ENCODE measurements around the gene FOXO1.
"Not testable (repeated sequence)": the region's sequence is repeated elsewhere in the genome, so short reads cannot be mapped to it uniquely, and the experiment has no call there.

Gene FOXO1

DNA sequence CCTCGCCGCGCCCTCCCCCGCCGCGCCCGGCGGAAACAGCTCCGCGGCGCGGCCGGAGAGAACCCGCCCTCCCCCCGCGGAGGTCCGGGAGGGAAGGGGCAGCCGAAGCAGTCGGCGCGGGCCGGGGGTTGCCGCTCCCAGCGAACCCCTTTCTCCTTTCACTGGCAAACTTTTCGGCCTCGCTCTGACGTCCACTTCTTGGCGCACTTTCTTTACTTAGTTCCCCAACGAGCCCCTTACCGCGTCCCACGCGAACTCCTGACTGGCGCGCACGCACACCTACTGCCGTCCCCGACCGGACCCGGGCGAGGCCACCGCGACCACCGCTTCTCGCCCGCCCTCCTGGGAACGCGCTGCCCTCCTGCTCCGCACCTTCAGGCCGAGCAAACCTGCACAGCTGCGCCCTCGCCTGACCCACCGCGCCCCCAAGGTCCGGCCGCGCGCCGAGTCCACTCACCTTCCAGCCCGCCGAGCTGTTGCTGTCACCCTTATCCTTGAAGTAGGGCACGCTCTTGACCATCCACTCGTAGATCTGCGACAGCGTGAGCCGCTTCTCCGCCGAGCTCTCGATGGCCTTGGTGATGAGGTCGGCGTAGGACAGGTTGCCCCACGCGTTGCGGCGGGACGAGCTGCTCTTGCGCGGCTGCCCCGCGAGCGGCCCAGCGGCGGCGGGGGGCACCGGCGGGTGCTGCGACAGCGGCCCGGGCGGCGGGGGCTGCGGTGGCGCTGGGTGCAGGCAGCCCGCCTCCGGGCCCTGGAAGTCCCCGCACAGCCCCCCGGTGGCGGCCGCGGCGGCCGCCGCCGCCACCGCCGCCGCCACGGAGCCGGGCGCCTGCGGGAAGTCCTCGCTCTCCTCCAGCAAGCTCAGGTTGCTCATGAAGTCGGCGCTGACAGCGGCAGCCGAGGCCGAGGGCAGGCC is 1.1 kb downstream of the FOXO1 start:
- no peak for DNase-seq

DNA sequence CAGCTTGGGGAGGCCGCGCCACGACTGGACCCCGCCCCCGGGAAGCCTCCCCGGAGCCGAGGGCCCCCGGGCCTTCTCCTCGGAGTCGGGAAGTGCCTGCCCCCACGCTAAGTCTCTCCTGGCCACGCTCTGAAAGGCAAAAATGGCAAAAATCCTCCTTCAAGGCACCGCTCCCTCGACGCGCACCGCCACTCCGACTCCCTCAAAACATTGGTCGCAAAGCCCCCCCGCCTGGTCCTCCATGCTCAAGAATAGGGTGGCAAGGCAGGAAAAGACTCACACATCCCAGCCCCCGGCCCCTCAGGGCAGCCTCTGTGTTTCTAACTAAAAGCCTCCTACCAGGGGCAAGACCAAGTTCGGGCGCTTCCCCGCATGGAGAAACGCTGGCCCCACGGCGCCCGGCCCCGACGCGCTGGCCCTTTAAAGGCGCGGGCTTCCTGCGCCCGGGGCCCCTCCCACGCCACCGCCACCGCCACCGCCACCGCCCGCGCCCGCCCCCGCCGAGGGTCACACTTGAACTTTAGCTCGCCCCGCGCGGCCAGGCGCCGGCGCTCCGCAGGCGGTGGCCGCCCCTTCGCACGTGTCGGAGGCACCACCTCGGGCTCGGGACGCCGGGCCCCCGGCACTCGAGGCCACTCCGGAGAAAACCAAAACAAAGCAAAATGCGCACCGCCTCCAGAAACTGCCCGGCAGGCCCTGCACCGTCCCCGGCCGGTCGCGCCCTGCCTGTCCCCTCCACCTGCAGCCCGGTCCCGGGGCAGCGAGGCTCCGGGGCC is 1.9 kb downstream of the FOXO1 start:
- no peak for DNase-seq

DNA sequence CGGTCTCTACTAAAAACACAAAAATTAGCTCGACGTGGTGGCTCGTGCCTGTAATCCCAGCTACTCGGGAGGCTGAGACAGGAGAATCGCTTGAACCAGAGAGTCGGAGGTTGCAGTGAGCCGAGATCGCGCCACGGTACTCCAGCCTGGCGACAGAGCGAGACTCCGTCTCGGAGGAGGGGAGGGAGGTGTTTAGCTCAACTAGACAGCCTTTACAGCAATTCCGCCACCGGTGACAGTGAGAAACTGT is 2.4 kb downstream of the FOXO1 start:
- DNase-seq: not testable (repeated sequence)

DNA sequence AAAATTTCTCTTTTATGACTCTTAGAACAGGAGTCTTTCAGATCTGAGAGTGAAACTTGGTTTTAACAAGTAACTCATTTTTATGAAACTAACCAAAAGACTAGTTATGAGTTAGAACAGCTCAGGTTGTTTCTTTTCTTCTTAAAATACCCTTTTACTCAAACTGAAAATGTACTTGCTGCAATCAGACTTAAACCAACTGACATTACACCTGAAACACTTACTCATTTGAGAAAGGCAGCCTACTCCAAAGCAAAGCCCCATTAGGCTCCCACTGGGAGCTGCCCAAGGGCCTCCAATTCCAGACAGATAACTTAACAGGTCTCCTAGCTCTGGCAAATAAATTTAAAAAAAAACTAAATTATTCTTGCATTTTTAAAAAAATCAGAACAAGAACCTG is 3.6 kb downstream of the FOXO1 start:
- DNase-seq: no peak

GRCh38 chr13:40661875-40662665 is 4.4 kb downstream of the FOXO1 start:
- DNase-seq: no peak

DNA sequence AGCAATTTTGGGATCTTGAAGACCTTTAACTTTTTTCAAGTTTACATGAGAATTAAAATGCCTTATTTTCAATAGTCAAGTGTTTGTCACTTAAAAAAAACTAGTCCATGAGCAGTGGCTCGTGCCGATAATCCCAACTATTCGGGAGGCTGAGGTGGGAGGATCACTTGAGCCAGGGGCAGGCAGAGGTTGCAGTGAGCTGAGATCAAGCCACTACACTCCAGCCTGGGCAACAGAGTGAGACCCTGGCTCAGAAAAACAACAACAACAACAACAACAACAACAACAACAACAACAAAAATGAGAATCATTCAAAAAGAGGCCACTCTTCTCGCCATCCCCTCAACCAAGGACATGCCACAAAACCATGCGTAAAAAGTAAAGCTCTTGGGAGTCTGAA is 5.7 kb downstream of the FOXO1 start:
- DNase-seq: no peak

DNA sequence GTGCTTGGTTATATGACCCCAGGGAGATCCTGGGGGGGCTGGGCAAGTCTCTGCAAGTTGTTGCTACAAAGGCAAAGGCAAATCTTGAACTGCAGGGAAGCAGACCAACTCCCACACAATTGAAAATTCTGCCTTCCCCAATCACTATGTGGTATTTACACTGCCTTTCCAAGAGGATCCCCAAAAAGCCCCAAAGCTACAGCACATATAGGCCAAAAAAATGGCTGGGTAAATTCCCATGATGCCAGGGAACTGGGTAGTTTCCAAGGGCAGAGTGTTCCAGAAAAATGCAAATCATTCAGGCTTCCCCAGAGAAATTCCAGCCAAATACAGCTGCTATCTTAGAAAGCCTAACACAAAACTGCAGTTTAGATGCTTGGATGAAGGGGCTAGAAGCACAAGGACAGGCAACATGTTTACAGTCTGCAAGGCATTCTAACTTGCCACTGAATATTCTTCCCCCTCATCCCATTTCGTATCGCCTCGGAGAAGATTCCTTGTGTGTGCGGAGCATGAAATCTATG is 6.2 kb downstream of the FOXO1 start:
- DNase-seq: no peak

- no peak for DNase-seq
Observed at GRCh38 chr13:40657951-40658350, 8.5 kb downstream of the FOXO1 start.

DNA sequence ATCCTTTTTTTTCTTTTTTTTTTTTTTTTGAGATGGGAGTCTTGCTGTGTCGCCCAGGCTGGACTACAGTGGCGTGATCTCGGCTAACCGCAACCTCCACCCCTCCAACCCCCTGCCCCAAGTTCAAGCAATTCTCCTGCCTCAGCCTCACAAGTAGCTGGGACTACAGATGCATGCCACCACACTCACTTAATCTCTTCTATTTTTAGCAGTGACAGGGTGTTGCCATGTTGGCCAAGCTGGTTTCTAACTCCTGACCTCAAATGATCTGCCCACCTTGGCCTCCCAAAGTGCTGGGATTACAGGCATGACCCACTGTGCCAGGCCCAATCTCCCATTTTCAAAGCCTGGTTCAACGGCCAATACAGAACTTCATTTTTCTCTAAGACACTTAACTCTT is 9.1 kb downstream of the FOXO1 start:
- no peak for DNase-seq

- DNase-seq: no peak
Observed at GRCh38 chr13:40656358-40656757, 10.1 kb downstream of the FOXO1 start.

DNA sequence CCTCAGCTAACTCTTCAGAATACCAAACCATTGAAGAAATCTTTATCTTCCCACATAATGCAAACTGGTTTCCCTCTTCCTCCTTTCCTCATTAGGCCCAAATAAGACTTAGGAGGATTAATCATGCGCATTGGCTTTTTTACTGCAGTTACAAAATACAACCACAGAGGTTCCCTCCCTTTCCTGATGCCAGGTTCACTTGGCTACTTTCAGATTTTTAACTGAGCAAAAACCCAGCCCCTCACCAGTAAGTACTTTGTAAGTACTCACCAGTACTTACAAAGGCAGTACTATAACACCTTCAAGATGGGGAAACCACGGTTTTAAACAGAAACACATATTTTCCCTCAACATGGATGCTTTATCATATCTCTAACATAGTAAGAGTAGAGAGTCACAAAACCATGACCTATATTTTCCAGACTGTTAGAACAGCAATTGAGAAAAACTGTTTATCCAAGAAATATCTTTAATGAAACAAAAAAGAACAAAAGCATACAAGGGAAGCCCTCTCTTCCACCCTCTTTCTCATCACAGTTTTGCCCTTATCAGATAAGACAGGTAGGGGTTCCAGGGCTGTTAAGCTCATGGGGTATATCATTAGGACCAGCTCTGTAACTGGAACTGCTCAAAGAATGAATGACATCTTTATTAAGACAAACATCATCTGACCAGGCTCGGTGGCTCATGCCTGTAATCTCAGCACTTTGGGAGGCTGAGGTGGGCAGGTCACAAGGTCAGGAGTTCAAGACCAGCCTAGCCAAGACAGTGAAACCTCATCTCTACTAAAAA is 12.7 kb downstream of the FOXO1 start:
- DNase-seq: no peak

DNA sequence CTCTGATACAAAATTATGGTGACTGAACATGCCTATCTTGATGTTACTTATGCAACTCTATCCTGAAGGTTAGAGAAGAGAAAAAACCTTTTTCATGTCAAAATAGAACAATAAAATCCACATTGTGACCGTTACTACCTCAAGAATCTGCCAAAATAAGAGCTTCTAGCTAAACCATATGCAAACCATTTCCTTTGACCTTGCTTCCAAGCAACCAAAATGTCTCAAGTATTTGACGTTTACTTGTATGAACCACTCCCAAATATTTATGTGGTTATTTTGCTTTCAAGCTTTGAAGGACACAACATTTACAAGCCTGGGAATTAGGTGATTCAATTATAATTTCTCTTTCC is 13.9 kb downstream of the FOXO1 start:
- DNase-seq: no peak

GRCh38 chr13:40651866-40652587 is 14.4 kb downstream of the FOXO1 start:
- no peak for DNase-seq

GRCh38 chr13:40648841-40649240 is 17.6 kb downstream of the FOXO1 start:
- no peak for DNase-seq

DNA sequence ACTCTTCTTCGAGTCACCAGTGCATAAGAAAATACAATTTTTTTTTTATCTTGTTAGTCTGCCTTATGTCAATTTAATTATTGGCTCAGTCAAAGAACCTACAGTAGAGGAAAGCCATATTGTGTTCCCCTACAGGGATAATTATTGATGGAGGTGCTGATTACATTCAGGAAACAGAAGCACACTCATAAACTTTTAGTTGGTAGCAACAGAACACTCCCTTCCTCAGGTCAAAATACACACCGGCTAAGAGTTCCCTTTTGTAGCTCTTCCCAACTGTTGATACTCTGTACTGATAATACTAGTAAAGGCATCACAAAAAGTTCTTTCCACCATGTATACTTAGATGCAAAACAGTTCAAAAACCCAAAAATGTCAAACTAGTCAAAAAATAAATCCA is 18.4 kb downstream of the FOXO1 start:
- no peak for DNase-seq

DNA sequence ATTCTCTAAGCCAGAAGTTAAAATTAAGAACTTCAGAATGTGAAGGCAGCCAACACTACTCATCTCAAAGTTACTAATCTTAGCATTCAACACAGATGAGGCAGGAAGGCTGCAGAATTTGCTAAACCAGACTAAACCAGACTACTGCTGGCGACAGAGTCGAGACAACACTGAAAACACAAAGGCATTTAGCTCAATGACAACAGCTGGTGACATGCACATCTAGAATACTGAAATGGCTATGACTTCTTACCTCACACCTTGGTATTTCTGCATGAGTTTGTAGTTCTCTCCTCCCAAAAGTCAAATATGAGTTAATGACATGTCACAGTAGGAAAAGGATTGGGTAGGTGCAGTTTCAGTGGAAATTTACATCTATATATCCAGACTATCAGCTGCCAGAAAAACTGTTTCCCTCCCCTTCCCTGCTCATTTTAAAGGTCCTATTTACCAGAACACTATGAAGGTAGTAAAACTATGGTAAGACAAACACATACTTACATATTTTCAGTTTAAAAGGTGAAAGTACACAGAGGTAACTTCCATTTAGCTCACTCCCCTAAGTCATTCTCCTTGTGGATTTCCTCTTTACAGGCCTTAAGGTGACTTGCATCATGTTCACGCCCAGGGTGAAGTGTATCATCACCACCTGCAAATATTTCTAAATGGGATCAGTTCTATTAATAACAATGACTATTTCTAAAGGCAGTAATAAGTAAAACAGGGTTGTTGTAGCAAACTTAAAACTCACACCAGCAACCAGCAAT is 21.4 kb downstream of the FOXO1 start:
- no peak for DNase-seq

GRCh38 chr13:40640845-40641458 is 25.5 kb downstream of the FOXO1 start:
- no peak for DNase-seq

- no peak for DNase-seq
Observed at GRCh38 chr13:40640202-40640601, 26.2 kb downstream of the FOXO1 start.

GRCh38 chr13:40639221-40639681 is 27.2 kb downstream of the FOXO1 start:
- DNase-seq: no peak

DNA sequence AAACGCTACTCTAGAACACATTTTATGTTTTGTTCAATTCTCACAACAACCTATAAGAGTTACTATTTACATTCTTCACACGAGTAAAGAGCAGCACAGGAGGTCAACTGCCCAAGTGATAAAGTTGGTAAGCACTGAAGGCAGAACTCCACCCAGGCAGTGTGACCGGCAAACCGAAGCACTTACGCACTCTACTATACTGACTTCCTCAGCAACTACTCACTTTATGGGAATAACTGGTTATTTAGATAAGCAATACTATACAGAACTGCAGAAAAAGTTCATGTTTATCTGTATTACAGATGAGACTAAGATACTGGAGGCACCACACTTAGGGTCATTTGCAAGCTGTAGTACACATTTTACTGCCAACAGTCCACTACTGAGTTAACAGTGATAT is 28.8 kb downstream of the FOXO1 start:
- no peak for DNase-seq
